ENCODE measurements around the gene HS3ST1.

- no peak for TF ChIP-seq SPI1 (IDR thresholded peaks at IDR 0.05; ENCODE audit: low read depth, low read length)
- no peak for TF ChIP-seq POLR2A (IDR thresholded peaks at IDR 0.05; ENCODE audit: low read depth, low read length)
- TF ChIP-seq POLR2AphosphoS5 (IDR thresholded peaks at IDR 0.05; ENCODE audit: low read depth, low read length): no peak
- no peak for TF ChIP-seq TAF1 (IDR thresholded peaks at IDR 0.05; ENCODE audit: low read depth, low read length)
- no peak for TF ChIP-seq POU2F2 (IDR thresholded peaks at IDR 0.05; ENCODE audit: low read depth, low read length)
Observed at GRCh38 chr4:11428899-11429698, 405 bp upstream of the HS3ST1 start.

All from GM12891 (cell line).